OCI-LY3 (cell line): Measurements from ENCODE around the gene TRIM25.

ENCODE experiments used
- H2AFZ ChIP-seq: fragments of 200-600, 300-600 bp; shearing (Covaris generic); 2 replicates; pipeline ENCODE4 v1.6.0; 2014; ENCODE audit warnings: antibody characterized with exemption, low read depth, low read length
- H3K27ac ChIP-seq: fragments of 200-600, 300-600 bp; sonication (generic); 2 replicates; pipeline ENCODE4 v1.5.1; 2014; ENCODE audit warnings: mild to moderate bottlenecking, low read length, moderate library complexity, mixed read lengths
- H3K27me3 ChIP-seq: fragments of 200-600, 300-600 bp; sonication (generic); 2 replicates; pipeline ENCODE4 v1.6.1; 2014; ENCODE audit warnings: low read depth, low read length, mixed read lengths
- H3K36me3 ChIP-seq: fragments of 200-600, 300-600 bp; sonication (generic); replicated peaks from 2 replicates; pipeline ENCODE3; 2014; ENCODE audit warnings: low read depth, low read length, mixed read lengths
- H3K4me1 ChIP-seq: fragments of 300-600, 200-600 bp; sonication (generic); 2 replicates; pipeline ENCODE4 v1.6.1; 2014; ENCODE audit warnings: low read length, mixed read lengths
- H3K4me2 ChIP-seq: fragments of 200-600, 300-600 bp; sonication (generic); 2 replicates; pipeline ENCODE4 v1.6.1; 2014; ENCODE audit warnings: low read length, mixed read lengths
- H3K4me3 ChIP-seq: fragments of 300-600, 200-600 bp; sonication (generic); 2 replicates; pipeline ENCODE4 v1.5.1; 2014; ENCODE audit warnings: antibody characterized with exemption, mild to moderate bottlenecking, low read length, moderate library complexity
- H3K79me2 ChIP-seq: fragments of 300-600, 200-600 bp; shearing (Covaris generic); 2 replicates; pipeline ENCODE4 v1.6.1; 2014; ENCODE audit warnings: mild to moderate bottlenecking, low read length, mixed read lengths
- H3K9ac ChIP-seq: fragments of 300-600, 200-600 bp; shearing (Covaris generic); 2 replicates; pipeline ENCODE4 v1.6.0; 2014; ENCODE audit warnings: mild to moderate bottlenecking, low read length, moderate library complexity
- H3K9me3 ChIP-seq: fragments of 200-600, 300-600 bp; shearing (Covaris generic); 2 replicates; pipeline ENCODE4 v1.6.1; 2014; ENCODE audit warnings: low read length, mixed read lengths; ENCODE audit not compliant: insufficient read depth
- H4K20me1 ChIP-seq: fragments of 200-600, 300-600 bp; sonication (generic); 2 replicates; pipeline ENCODE4 v1.6.1; 2016; ENCODE audit warnings: low read length, mixed read lengths; ENCODE audit not compliant: insufficient read depth
- CTCF ChIP-seq: fragments of 200-600, 300-600 bp; sonication (generic); IDR thresholded peaks from 2 replicates; pipeline ENCODE4 v1.5.1; 2014; ENCODE audit warnings: antibody characterized with exemption, low read length, low read depth
- EZH2phosphoT487 ChIP-seq: fragments of 200-600 bp; shearing (Covaris generic); IDR thresholded peaks from 2 replicates; pipeline ENCODE4 v1.6.1; 2018; ENCODE audit warnings: antibody characterized with exemption, mixed run types, low read depth

Gene TRIM25

GRCh38 chr17:56894859-56895455 is 18.9 kb downstream of the TRIM25 start:
- TF ChIP-seq CTCF (no peak), EZH2phosphoT487 (no peak)
- peaks cover 21% of the 10 kb centered on the region for H3K4me1 ChIP-seq
- no peak overlapping the region for H2AFZ ChIP-seq
- H3K9ac ChIP-seq, result no peak overlapping the region
- H3K4me2 ChIP-seq, result no peak overlapping the region
- H3K27ac ChIP-seq, result no peak overlapping the region
- peaks cover 33% of the 10 kb centered on the region for H4K20me1 ChIP-seq
- no peaks in the 10 kb centered on the region for H3K79me2 ChIP-seq
- H3K9me3 ChIP-seq, result no peaks in the 10 kb centered on the region
- no peak overlapping the region for H3K4me3 ChIP-seq
- no peaks in the 10 kb centered on the region for H3K27me3 ChIP-seq
- H3K36me3 ChIP-seq, result peaks cover 68% of the 10 kb centered on the region

GRCh38 chr17:56893503-56893902 is 20.3 kb downstream of the TRIM25 start:
- Histone ChIP-seq H3K9ac (no peak overlapping the region), H3K27me3 (no peaks in the 10 kb centered on the region), H3K4me1 (peaks cover 21% of the 10 kb centered on the region), H3K4me2 (no peak overlapping the region), H3K27ac (no peak overlapping the region), H2AFZ (no peak overlapping the region), H3K36me3 (peaks cover 72% of the 10 kb centered on the region), H3K9me3 (peaks cover 3% of the 10 kb centered on the region; the same call in 1 of the 2 replicates), H3K79me2 (no peaks in the 10 kb centered on the region), H4K20me1 (peaks cover 25% of the 10 kb centered on the region), H3K4me3 (no peak overlapping the region)
- TF ChIP-seq EZH2phosphoT487 (no peak), CTCF (no peak)

GRCh38 chr17:56892333-56892732 is 21.5 kb downstream of the TRIM25 start:
- H3K36me3 ChIP-seq, result peaks cover 75% of the 10 kb centered on the region
- TF ChIP-seq EZH2phosphoT487 (no peak), CTCF (no peak)
- no peaks in the 10 kb centered on the region for H3K27me3 ChIP-seq
- H2AFZ ChIP-seq, result no peak overlapping the region
- H3K27ac ChIP-seq, result no peak overlapping the region
- H4K20me1 ChIP-seq, result peaks cover 14% of the 10 kb centered on the region
- H3K9ac ChIP-seq, result no peak overlapping the region
- peaks cover 10% of the 10 kb centered on the region for H3K4me1 ChIP-seq
- no peaks in the 10 kb centered on the region for H3K79me2 ChIP-seq
- H3K4me3 ChIP-seq, result no peak overlapping the region
- H3K4me2 ChIP-seq, result no peak overlapping the region
- H3K9me3 ChIP-seq, result peaks cover 11% of the 10 kb centered on the region; the same call in 1 of the 2 replicates

GRCh38 chr17:56891751-56892150 is 22.1 kb downstream of the TRIM25 start:
- Histone ChIP-seq H3K27me3 (no peaks in the 10 kb centered on the region), H3K27ac (no peak overlapping the region), H3K9ac (no peak overlapping the region), H2AFZ (no peak overlapping the region), H4K20me1 (peaks cover 8% of the 10 kb centered on the region; the same call in 1 of the 2 replicates), H3K4me3 (no peak overlapping the region), H3K4me2 (no peak overlapping the region), H3K4me1 (peaks cover 4% of the 10 kb centered on the region), H3K79me2 (no peaks in the 10 kb centered on the region), H3K9me3 (peaks cover 11% of the 10 kb centered on the region; the same call in 1 of the 2 replicates), H3K36me3 (peaks cover 81% of the 10 kb centered on the region)
- TF ChIP-seq CTCF, result peak; percentile 32
- TF ChIP-seq EZH2phosphoT487, result no peak
